ENCODE measurements around the gene COL27A1. TPM values are rescaled to one million over a fixed set of nuclear protein-coding genes. Genes with fewer than 3 reads are reported as not detected.
"Not testable (repeated sequence)": the region's sequence is repeated elsewhere in the genome, so short reads cannot be mapped to it uniquely, and the experiment has no call there.

Gene COL27A1
- total RNA-seq, 4 donors from 2014 or later, result 2.1 to 9.0 (median 3.8) TPM

GRCh38 chr9:114317665-114318357 is 162.5 kb downstream of the COL27A1 start:
- WGBS, 2 donors (ENCODE audit: low coverage in 1 of 2), result 78 to 87% methylated on average over 8 of the region's 8 CpGs

GRCh38 chr9:114318416-114318815 is 163.1 kb downstream of the COL27A1 start:
- Histone ChIP-seq H3K27ac (no peak overlapping the region), H3K4me1 (no peaks in the 10 kb centered on the region), H3K27me3 (no peaks in the 10 kb centered on the region), H3K9me3 (no peaks in the 10 kb centered on the region), H3K36me3 (no peaks in the 10 kb centered on the region), H3K4me3 (no peak overlapping the region)
- TF ChIP-seq EP300 (IDR thresholded peaks at IDR 0.05; ENCODE audit: low read depth) (no peak), POLR2A (IDR thresholded peaks at IDR 0.05) (no peak), POLR2AphosphoS5 (IDR thresholded peaks at IDR 0.05) (no peak), CTCF (IDR thresholded peaks at IDR 0.05) (no peak)
- intact Hi-C loops (cut with DNase I; ENCODE audit: low total_unique reads) (no loop called here), in situ Hi-C loops (cut with MboI; ENCODE audit: low pct_ligation_motif_present in 1 of 4, low pct_unique_long_range_greater_than_20kb in 1 of 4, low sequenced_read_pairs in 3 of 4) (no loop called here)
- DNase-seq, result no peak
- WGBS, 2 donors (ENCODE audit: low coverage in 1 of 2), result 83% methylated on average over 8 of the region's 8 CpGs; no CpG with 5 or more reads in 1 of the 2 donors

More at GRCh38 chr9:114317665-114318357, 162.5 kb downstream of the COL27A1 start:
- no peaks in the 10 kb centered on the region for H3K36me3 ChIP-seq
- no peak overlapping the region for H3K4me3 ChIP-seq
- no peak for DNase-seq
- H3K9me3 ChIP-seq, result no peaks in the 10 kb centered on the region
- in situ Hi-C loops (cut with MboI; ENCODE audit: low pct_ligation_motif_present in 1 of 4, low pct_unique_long_range_greater_than_20kb in 1 of 4, low sequenced_read_pairs in 3 of 4) (no loop called here), intact Hi-C loops (cut with DNase I; ENCODE audit: low total_unique reads) (no loop called here)
- no peak overlapping the region for H3K27ac ChIP-seq
- TF ChIP-seq POLR2AphosphoS5 (IDR thresholded peaks at IDR 0.05), result no peak
- TF ChIP-seq POLR2A (IDR thresholded peaks at IDR 0.05), result no peak
- no peak for TF ChIP-seq EP300 (IDR thresholded peaks at IDR 0.05; ENCODE audit: low read depth)
- no peak for TF ChIP-seq CTCF (IDR thresholded peaks at IDR 0.05)
- no peaks in the 10 kb centered on the region for H3K4me1 ChIP-seq
- H3K27me3 ChIP-seq, result no peaks in the 10 kb centered on the region

- Histone ChIP-seq H3K36me3 (no peaks in the 10 kb centered on the region), H3K27ac (no peak overlapping the region), H3K9me3 (no peaks in the 10 kb centered on the region), H3K27me3 (no peaks in the 10 kb centered on the region), H3K4me3 (no peak overlapping the region), H3K4me1 (no peaks in the 10 kb centered on the region)
- intact Hi-C loops (cut with DNase I; ENCODE audit: low total_unique reads) (no loop called here), in situ Hi-C loops (cut with MboI; ENCODE audit: low pct_ligation_motif_present in 1 of 4, low pct_unique_long_range_greater_than_20kb in 1 of 4, low sequenced_read_pairs in 3 of 4) (no loop called here)
- 48 to 72% methylated on average over 2 to 3 of the region's 3 CpGs for WGBS, 2 donors (ENCODE audit: low coverage in 1 of 2)
- no peak for TF ChIP-seq EP300 (IDR thresholded peaks at IDR 0.05; ENCODE audit: low read depth)
- TF ChIP-seq POLR2A (IDR thresholded peaks at IDR 0.05), result no peak
- TF ChIP-seq POLR2AphosphoS5 (IDR thresholded peaks at IDR 0.05), result no peak
- TF ChIP-seq CTCF (IDR thresholded peaks at IDR 0.05), result no peak
- DNase-seq, result no peak
Observed at GRCh38 chr9:114319147-114319546, 163.8 kb downstream of the COL27A1 start.

GRCh38 chr9:114320710-114321109 is 165.4 kb downstream of the COL27A1 start:
- in situ Hi-C loops (cut with MboI; ENCODE audit: low pct_ligation_motif_present in 1 of 4, low pct_unique_long_range_greater_than_20kb in 1 of 4, low sequenced_read_pairs in 3 of 4); H3K27ac ChIP-seq: not testable (repeated sequence)
- WGBS, 2 donors (ENCODE audit: low coverage in 1 of 2), result 77 to 88% methylated on average over 4 to 7 of the region's 7 CpGs

GRCh38 chr9:114321759-114322158 is 166.4 kb downstream of the COL27A1 start:
- intact Hi-C loops (cut with DNase I; ENCODE audit: low total_unique reads), result no loop called here
- in situ Hi-C loops (cut with MboI; ENCODE audit: low pct_ligation_motif_present in 1 of 4, low pct_unique_long_range_greater_than_20kb in 1 of 4, low sequenced_read_pairs in 3 of 4), result no loop called here
- no peak for DNase-seq
- 79 to 85% methylated on average over 7 to 8 of the region's 8 CpGs for WGBS, 2 donors (ENCODE audit: low coverage in 1 of 2)
- Histone ChIP-seq H3K27ac (no peak overlapping the region), H3K4me3 (no peak overlapping the region), H3K4me1 (no peaks in the 10 kb centered on the region), H3K27me3 (no peaks in the 10 kb centered on the region), H3K9me3 (no peaks in the 10 kb centered on the region), H3K36me3 (no peaks in the 10 kb centered on the region)
- TF ChIP-seq CTCF (IDR thresholded peaks at IDR 0.05) (no peak), POLR2AphosphoS5 (IDR thresholded peaks at IDR 0.05) (no peak), EP300 (IDR thresholded peaks at IDR 0.05; ENCODE audit: low read depth) (no peak), POLR2A (IDR thresholded peaks at IDR 0.05) (no peak)

More at GRCh38 chr9:114320710-114321109, 165.4 kb downstream of the COL27A1 start:
- H3K27me3 ChIP-seq; H3K4me1 ChIP-seq; H3K36me3 ChIP-seq; intact Hi-C loops (cut with DNase I; ENCODE audit: low total_unique reads); H3K4me3 ChIP-seq; H3K9me3 ChIP-seq; DNase-seq: not testable (repeated sequence)

- DNase-seq; intact Hi-C loops (cut with DNase I; ENCODE audit: low total_unique reads); H3K27ac ChIP-seq; H3K27me3 ChIP-seq; in situ Hi-C loops (cut with MboI; ENCODE audit: low pct_ligation_motif_present in 1 of 4, low pct_unique_long_range_greater_than_20kb in 1 of 4, low sequenced_read_pairs in 3 of 4); H3K36me3 ChIP-seq; H3K4me3 ChIP-seq; H3K4me1 ChIP-seq; H3K9me3 ChIP-seq: not testable (repeated sequence)
- WGBS, 2 donors (ENCODE audit: low coverage in 1 of 2), result 68 to 79% methylated on average over 7 to 11 of the region's 12 CpGs
Observed at GRCh38 chr9:114322160-114322818, 167.0 kb downstream of the COL27A1 start.

Data from transverse colon (tissue), 4 donors.